ENCODE results near the gene ABCC4.

The ABCC4 gene

GRCh38 chr13:95106562-95106961 lies 194.7 kb downstream of the ABCC4 start:
- no peak for DNase-seq

GRCh38 chr13:95100525-95101433 lies 200.5 kb downstream of the ABCC4 start:
- DNase-seq, result no peak

- no peak for DNase-seq
Observed at GRCh38 chr13:95099541-95099940, 201.7 kb downstream of the ABCC4 start.

GRCh38 chr13:95098916-95099315 lies 202.3 kb downstream of the ABCC4 start:
- no peak for DNase-seq

- no peak for DNase-seq
Observed at GRCh38 chr13:95091755-95092154, 209.5 kb downstream of the ABCC4 start.

GRCh38 chr13:95087746-95088305 lies 213.4 kb downstream of the ABCC4 start:
- no peak for DNase-seq

GRCh38 chr13:95086761-95087160 lies 214.5 kb downstream of the ABCC4 start:
- DNase-seq, result no peak

GRCh38 chr13:95083758-95084157 lies 217.5 kb downstream of the ABCC4 start:
- DNase-seq, result no peak

GRCh38 chr13:95083066-95083465 lies 218.2 kb downstream of the ABCC4 start:
- no peak for DNase-seq

- no peak for DNase-seq
Observed at GRCh38 chr13:95075506-95075905, 225.7 kb downstream of the ABCC4 start.

GRCh38 chr13:95074820-95075219 lies 226.4 kb downstream of the ABCC4 start:
- no peak for DNase-seq

GRCh38 chr13:95073747-95074311 lies 227.4 kb downstream of the ABCC4 start:
- no peak for DNase-seq

GRCh38 chr13:95067303-95067702 lies 233.9 kb downstream of the ABCC4 start:
- DNase-seq, result no peak

GRCh38 chr13:95060014-95060519 lies 241.2 kb downstream of the ABCC4 start:
- no peak for DNase-seq

GRCh38 chr13:95059306-95059705 lies 241.9 kb downstream of the ABCC4 start:
- no peak for DNase-seq

- DNase-seq, result no peak
Observed at GRCh38 chr13:95058680-95059079, 242.6 kb downstream of the ABCC4 start.

GRCh38 chr13:95056266-95056665 lies 245.0 kb downstream of the ABCC4 start:
- DNase-seq, result no peak

- DNase-seq, result no peak
Observed at GRCh38 chr13:95050800-95051615, 250.2 kb downstream of the ABCC4 start.

- no peak for DNase-seq
Observed at GRCh38 chr13:95049772-95050171, 251.5 kb downstream of the ABCC4 start.

GRCh38 chr13:95044452-95045205 lies 256.6 kb downstream of the ABCC4 start:
- no peak for DNase-seq

GRCh38 chr13:95039415-95039814 lies 261.8 kb downstream of the ABCC4 start:
- DNase-seq, result no peak

GRCh38 chr13:95038949-95039348 lies 262.3 kb downstream of the ABCC4 start:
- DNase-seq, result no peak

Measured in hippocampal formation (tissue), 2 donors.